ENCODE measurements around the gene BMP7.

GRCh38 chr20:57256205-57256604 lies 10.2 kb downstream of the BMP7 start:
- TF ChIP-seq CTCF (IDR thresholded peaks at IDR 0.05) (no peak), POLR2A (IDR thresholded peaks at IDR 0.05) (no peak), EP300 (IDR thresholded peaks at IDR 0.05) (no peak)
